ENCODE results near the gene E2F3.

E2F3 gene

DNA sequence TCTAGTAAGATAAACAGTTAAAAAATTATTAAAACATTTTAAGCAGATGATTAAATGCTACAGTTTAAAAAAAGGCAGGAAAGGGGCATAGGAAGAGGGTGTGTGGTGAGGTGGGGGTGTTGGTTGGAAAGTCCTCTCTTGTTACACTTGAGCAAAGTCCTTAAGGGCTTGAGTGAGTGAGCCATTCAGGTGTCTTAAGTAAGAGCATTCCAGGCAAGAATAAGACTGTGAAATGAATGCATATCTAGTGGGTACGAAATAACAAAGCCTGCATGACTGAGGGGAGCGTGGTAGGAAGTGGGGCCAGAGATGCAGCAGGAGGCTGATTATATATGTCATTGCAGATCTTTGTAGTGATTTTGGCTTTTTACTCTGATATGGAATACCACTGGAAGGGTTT is 137.7 kb downstream of the E2F3 start:
- TF ChIP-seq, protein P1, sequence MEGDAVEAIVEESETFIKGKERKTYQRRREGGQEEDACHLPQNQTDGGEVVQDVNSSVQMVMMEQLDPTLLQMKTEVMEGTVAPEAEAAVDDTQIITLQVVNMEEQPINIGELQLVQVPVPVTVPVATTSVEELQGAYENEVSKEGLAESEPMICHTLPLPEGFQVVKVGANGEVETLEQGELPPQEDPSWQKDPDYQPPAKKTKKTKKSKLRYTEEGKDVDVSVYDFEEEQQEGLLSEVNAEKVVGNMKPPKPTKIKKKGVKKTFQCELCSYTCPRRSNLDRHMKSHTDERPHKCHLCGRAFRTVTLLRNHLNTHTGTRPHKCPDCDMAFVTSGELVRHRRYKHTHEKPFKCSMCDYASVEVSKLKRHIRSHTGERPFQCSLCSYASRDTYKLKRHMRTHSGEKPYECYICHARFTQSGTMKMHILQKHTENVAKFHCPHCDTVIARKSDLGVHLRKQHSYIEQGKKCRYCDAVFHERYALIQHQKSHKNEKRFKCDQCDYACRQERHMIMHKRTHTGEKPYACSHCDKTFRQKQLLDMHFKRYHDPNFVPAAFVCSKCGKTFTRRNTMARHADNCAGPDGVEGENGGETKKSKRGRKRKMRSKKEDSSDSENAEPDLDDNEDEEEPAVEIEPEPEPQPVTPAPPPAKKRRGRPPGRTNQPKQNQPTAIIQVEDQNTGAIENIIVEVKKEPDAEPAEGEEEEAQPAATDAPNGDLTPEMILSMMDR (IDR thresholded peaks at IDR 0.05; ENCODE audit: insufficient read depth, low read length, missing control alignments), result no peak
- no peak for DNase-seq (ENCODE audit: low read depth, low spot score)
- ChIA-PET POLR2A (no interaction called here), CTCF (interaction anchor here (1.1 kb wide), 1 partner anchor 25 kb away, joined by 3 read pairs; no protein-coding TSS in a partner anchor)
- no peak overlapping the region for H3K4me3 ChIP-seq (ENCODE audit: low read depth, low read length)

DNA sequence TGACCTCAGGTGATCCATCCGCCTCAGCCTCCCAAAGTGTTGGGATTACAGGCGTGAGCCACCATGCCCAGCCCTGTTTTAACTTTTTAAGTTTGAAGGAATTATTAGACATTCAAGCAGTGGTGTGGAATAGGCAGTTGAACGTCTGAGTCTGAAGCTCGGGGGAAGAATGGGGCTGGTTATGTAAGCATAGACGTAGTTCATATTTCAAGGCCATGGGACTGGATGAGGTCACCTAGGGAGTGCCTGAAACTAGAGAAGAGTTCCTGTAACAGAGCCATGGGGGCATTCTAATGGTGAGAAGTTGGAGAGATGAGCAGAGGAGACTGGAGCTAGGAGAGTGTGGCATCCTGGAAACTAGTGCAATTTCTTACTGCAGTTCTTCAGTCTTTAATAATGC is 139.0 kb downstream of the E2F3 start:
- no peak for DNase-seq (ENCODE audit: low read depth, low spot score)
- TF ChIP-seq, protein P1 (IDR thresholded peaks at IDR 0.05; ENCODE audit: insufficient read depth, low read length, missing control alignments), result no peak
- H3K4me3 ChIP-seq (ENCODE audit: low read depth, low read length), result no peak overlapping the region
- ChIA-PET POLR2A (no interaction called here), CTCF (no interaction called here)

DNA sequence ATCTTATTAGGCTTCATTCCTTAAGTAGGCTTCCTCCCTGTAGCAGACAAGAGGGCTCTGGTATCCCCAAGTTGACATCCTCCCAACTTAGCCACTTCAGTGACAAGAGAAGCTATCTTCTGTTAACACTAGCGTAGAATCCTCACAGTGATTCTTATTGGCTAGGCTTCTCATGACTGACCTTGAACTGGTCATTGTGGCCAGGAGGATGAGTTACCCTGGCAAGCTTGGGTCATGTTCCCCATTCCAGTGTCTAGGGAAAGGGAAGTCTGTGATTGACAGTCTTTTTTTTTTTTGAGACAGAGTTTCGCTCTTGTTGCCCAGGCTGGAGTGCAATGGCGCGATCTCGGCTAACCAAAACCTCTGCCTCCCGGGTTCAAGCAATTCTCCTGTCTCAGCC is 139.7 kb downstream of the E2F3 start:
- CTCF ChIA-PET, result no interaction called here
- H3K4me3 ChIP-seq (ENCODE audit: low read depth, low read length), result no peak overlapping the region
- TF ChIP-seq, protein P1 (IDR thresholded peaks at IDR 0.05; ENCODE audit: insufficient read depth, low read length, missing control alignments), result no peak
- no peak for DNase-seq (ENCODE audit: low read depth, low spot score)
- POLR2A ChIA-PET, result no interaction called here

DNA sequence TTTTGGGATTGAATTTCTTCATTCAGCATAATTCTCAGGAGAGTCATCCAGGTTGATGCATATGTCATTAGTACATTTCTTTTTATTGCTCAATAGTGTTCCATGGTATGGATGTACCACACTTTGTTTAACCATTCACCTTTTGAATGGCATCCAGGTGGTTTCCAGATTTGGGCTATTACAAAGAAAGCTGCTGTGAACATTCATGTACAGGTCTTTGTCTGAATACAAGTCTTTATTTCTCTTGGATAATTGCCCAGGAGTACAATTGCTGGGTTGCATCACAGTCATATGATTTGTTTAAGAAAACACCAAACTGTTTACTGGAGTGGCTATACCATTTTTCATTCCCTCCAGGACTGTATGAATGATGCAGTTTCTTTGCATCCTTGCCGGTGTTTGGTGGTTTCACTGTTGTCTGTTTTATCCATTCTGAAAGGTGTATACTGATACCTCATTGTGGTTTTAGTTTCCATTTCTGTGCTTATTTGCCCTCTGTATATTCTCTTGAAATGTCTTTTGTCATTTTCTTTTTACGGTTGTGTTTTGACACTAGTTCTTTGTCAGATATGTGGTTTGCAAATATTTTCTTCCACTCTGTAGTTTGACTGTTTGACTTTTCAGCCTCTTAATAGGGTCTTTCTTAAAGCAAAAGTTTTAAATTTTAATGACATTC is 141.4 kb downstream of the E2F3 start:
- TF ChIP-seq, protein P1 (IDR thresholded peaks at IDR 0.05; ENCODE audit: insufficient read depth, low read length, missing control alignments), result no peak
- CTCF ChIA-PET, result interaction anchor here (0.6 kb wide), 1 partner anchor 13 kb away, joined by 3 read pairs; no protein-coding TSS in a partner anchor
- DNase-seq (ENCODE audit: low read depth, low spot score), result no peak
- no peak overlapping the region for H3K4me3 ChIP-seq (ENCODE audit: low read depth, low read length)
- POLR2A ChIA-PET, result interaction anchor here (1.0 kb wide), 1 partner anchor 1050 kb away, joined by 3 read pairs; the partner anchor contains the start of gene SOX4

Data from AG04449 (cell line).